ENCODE results near the gene PCCB.
"Not testable (repeated sequence)": the region's sequence is repeated elsewhere in the genome, so short reads cannot be mapped to it uniquely, and the experiment has no call there.

Gene PCCB

GRCh38 chr3:136267235-136267634 is 17.1 kb downstream of the PCCB start:
- H3K9ac ChIP-seq (ENCODE audit: insufficient read length) = no peak overlapping the region
- H3K4me3 ChIP-seq = no peak overlapping the region
- TF ChIP-seq FOXP2 (optimal IDR thresholded peaks at IDR 0.05; ENCODE audit: control extremely low read depth, extremely low read length, insufficient read depth) (no peak), EZH2 (IDR thresholded peaks at IDR 0.05) (no peak), POLR2AphosphoS5 (IDR thresholded peaks at IDR 0.05; ENCODE audit: borderline replicate concordance, low read depth, low read length) (no peak)
- no peak overlapping the region for H3K27ac ChIP-seq
- DNase-seq (ENCODE audit: low read depth, low spot score) = no peak
- peaks cover 56% of the 10 kb centered on the region for H3K36me3 ChIP-seq (ENCODE audit: insufficient read depth, low read length)
- H3K9me3 ChIP-seq (ENCODE audit: low read depth, low read length) = no peaks in the 10 kb centered on the region

DNA sequence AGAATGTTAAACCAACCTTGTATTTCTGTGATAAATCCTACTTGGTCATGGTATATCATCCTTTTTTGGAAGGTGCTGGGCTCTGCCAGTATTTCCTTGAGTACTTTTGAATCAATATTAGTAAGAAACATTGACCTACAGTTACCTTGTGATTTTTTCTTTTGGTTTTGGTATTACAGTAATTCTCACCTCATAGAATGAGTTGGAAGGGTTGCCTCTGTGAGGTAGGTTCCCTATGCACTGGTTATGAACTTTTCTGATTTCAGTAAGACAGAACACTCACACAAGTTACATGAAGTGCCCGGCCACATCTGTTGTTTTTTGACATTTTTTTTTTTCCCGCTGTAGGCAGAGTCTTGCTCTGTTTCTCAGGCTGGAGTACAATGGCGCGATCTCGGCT is 20.0 kb downstream of the PCCB start:
- Histone ChIP-seq H3K4me3 (no peak overlapping the region), H3K9ac (ENCODE audit: insufficient read length) (no peak overlapping the region), H3K27ac (no peak overlapping the region), H3K9me3 (ENCODE audit: low read depth, low read length) (no peaks in the 10 kb centered on the region; the same call in 1 of the 2 replicates), H3K36me3 (ENCODE audit: insufficient read depth, low read length) (peaks cover 52% of the 10 kb centered on the region)
- no peak for DNase-seq (ENCODE audit: low read depth, low spot score)
- TF ChIP-seq EZH2 (IDR thresholded peaks at IDR 0.05) (no peak), FOXP2 (optimal IDR thresholded peaks at IDR 0.05; ENCODE audit: control extremely low read depth, extremely low read length, insufficient read depth) (no peak), POLR2AphosphoS5 (IDR thresholded peaks at IDR 0.05; ENCODE audit: borderline replicate concordance, low read depth, low read length) (no peak)

GRCh38 chr3:136271626-136272025 is 21.5 kb downstream of the PCCB start:
- not testable (repeated sequence) for H3K9me3 ChIP-seq (ENCODE audit: low read depth, low read length); H3K27ac ChIP-seq; DNase-seq (ENCODE audit: low read depth, low spot score); H3K4me3 ChIP-seq; H3K9ac ChIP-seq (ENCODE audit: insufficient read length)
- H3K36me3 ChIP-seq (ENCODE audit: insufficient read depth, low read length) = peaks cover 53% of the 10 kb centered on the region

DNA sequence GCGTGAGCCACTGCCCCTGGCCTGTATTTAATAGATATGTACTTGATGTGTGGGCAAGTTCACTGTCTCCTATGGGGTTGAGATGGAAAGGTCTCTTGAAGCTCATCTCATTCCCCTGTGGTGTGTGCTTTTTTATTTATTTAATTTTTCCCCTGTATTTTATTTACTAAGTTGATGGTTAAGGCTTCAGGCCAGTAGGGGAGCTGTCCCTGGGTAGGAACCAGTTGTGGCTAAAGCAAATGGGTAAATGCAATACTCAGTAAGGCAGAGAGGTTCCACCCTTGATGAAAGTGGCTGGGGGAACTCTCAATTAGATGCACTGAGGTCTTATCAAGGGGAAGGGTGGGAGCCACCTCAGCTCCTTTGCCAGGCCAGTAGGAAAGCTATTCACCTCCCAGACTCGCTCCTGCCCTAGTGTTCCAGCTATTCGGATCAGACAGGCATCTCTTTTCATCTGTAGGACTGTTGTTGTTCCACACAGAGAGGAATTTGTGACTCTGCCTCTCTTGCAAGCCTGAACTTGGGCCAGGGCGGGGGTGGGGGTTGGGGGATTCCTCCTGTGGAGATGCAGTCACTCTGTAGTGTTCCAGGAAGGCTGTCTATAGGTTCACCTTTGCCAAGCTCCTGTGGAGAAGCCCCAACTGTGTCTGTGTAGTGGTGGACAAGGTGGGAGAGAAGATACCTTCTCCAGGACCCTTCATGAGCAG is 26.1 kb downstream of the PCCB start:
- Histone ChIP-seq H3K27ac (no peak overlapping the region), H3K9ac (ENCODE audit: insufficient read length) (no peak overlapping the region), H3K9me3 (ENCODE audit: low read depth, low read length) (peaks cover 11% of the 10 kb centered on the region), H3K36me3 (ENCODE audit: insufficient read depth, low read length) (peaks cover 71% of the 10 kb centered on the region), H3K4me3 (no peak overlapping the region)
- TF ChIP-seq FOXP2 (optimal IDR thresholded peaks at IDR 0.05; ENCODE audit: control extremely low read depth, extremely low read length, insufficient read depth) (no peak), POLR2AphosphoS5 (IDR thresholded peaks at IDR 0.05; ENCODE audit: borderline replicate concordance, low read depth, low read length) (no peak), EZH2 (IDR thresholded peaks at IDR 0.05) (no peak)
- no peak for DNase-seq (ENCODE audit: low read depth, low spot score)

DNA sequence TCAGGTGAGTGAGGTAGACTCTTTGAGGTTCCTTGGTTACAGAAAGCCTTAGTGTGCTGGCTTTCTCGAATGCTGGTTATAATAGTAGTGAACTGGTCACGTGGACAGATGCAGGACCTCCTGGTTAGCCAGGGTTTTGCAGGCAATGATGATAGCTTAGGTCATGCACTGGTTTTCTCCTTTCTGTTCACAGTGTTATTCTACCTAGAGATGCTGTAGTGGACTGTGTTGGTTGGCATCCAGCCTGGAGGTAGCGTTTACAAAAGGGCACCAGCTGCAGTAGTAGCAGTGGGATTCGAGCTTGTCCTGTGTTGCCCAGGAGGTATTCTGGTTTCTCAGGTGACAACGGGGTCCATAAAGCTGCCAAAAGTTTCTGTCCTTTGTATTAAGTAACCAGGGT is 27.0 kb downstream of the PCCB start:
- no peak for DNase-seq (ENCODE audit: low read depth, low spot score)
- Histone ChIP-seq H3K36me3 (ENCODE audit: insufficient read depth, low read length) (peaks cover 76% of the 10 kb centered on the region), H3K27ac (no peak overlapping the region), H3K9me3 (ENCODE audit: low read depth, low read length) (peaks cover 15% of the 10 kb centered on the region), H3K9ac (ENCODE audit: insufficient read length) (no peak overlapping the region), H3K4me3 (no peak overlapping the region)
- TF ChIP-seq EZH2 (IDR thresholded peaks at IDR 0.05) (no peak), POLR2AphosphoS5 (IDR thresholded peaks at IDR 0.05; ENCODE audit: borderline replicate concordance, low read depth, low read length) (no peak), FOXP2 (optimal IDR thresholded peaks at IDR 0.05; ENCODE audit: control extremely low read depth, extremely low read length, insufficient read depth) (no peak)

DNA sequence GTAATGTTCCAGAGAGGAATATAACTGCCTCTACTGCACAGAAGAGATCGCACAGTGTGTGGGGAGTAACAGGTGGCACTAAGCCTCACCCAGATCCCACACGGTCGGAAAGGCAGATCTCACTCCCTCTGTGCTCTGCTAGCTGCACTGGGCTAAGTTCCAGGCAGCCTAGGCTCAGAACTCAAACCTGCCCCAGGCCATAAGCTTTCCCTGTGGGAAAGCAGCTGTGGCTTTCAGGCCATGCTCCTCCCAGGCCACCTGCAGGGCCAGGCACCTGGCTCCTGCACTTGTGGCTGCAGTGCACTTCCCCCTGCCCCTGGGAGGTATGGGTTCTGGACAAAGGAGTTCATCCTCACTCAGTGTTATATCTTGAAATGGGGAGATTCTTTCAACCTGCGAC is 27.5 kb downstream of the PCCB start:
- Histone ChIP-seq H3K27ac (no peak overlapping the region), H3K4me3 (no peak overlapping the region), H3K9ac (ENCODE audit: insufficient read length) (no peak overlapping the region), H3K9me3 (ENCODE audit: low read depth, low read length) (peaks cover 15% of the 10 kb centered on the region), H3K36me3 (ENCODE audit: insufficient read depth, low read length) (peaks cover 79% of the 10 kb centered on the region)
- TF ChIP-seq EZH2 (IDR thresholded peaks at IDR 0.05) (no peak), FOXP2 (optimal IDR thresholded peaks at IDR 0.05; ENCODE audit: control extremely low read depth, extremely low read length, insufficient read depth) (no peak), POLR2AphosphoS5 (IDR thresholded peaks at IDR 0.05; ENCODE audit: borderline replicate concordance, low read depth, low read length) (no peak)
- DNase-seq (ENCODE audit: low read depth, low spot score) = no peak

GRCh38 chr3:136279092-136279491 is 29.0 kb downstream of the PCCB start:
- Histone ChIP-seq H3K9me3 (ENCODE audit: low read depth, low read length) (peaks cover 15% of the 10 kb centered on the region), H3K4me3 (no peak overlapping the region), H3K27ac (no peak overlapping the region), H3K36me3 (ENCODE audit: insufficient read depth, low read length) (peaks cover 87% of the 10 kb centered on the region), H3K9ac (ENCODE audit: insufficient read length) (no peak overlapping the region)
- DNase-seq (ENCODE audit: low read depth, low spot score) = no peak
- no peak for TF ChIP-seq FOXP2 (optimal IDR thresholded peaks at IDR 0.05; ENCODE audit: control extremely low read depth, extremely low read length, insufficient read depth)
- no peak for TF ChIP-seq EZH2 (IDR thresholded peaks at IDR 0.05)
- TF ChIP-seq POLR2AphosphoS5 (IDR thresholded peaks at IDR 0.05; ENCODE audit: borderline replicate concordance, low read depth, low read length) = no peak

DNA sequence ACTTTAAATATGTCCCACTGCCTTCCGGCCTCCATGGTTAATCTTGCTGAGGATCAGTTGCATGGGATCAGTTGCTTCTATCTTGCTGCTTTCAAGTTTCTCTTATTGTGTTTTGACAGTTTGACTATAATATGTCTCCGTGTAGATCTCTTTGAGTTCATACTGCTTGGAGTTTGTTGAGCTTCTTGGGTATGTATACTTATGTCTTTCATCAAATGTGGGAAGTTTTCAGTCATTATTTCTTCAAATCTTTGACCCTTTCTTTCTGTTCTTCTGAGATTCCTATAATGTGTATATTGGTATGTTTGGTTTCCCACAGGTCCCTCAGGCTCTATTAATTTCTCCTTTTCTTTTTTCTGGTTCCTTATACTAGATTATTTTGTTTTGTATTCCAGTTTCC is 30.8 kb downstream of the PCCB start:
- H3K27ac ChIP-seq = no peak overlapping the region
- H3K4me3 ChIP-seq = no peak overlapping the region
- peaks cover 15% of the 10 kb centered on the region for H3K9me3 ChIP-seq (ENCODE audit: low read depth, low read length)
- no peak overlapping the region for H3K9ac ChIP-seq (ENCODE audit: insufficient read length)
- TF ChIP-seq FOXP2 (optimal IDR thresholded peaks at IDR 0.05; ENCODE audit: control extremely low read depth, extremely low read length, insufficient read depth) (no peak), POLR2AphosphoS5 (IDR thresholded peaks at IDR 0.05; ENCODE audit: borderline replicate concordance, low read depth, low read length) (no peak), EZH2 (IDR thresholded peaks at IDR 0.05) (no peak)
- DNase-seq (ENCODE audit: low read depth, low spot score) = no peak
- peaks cover 90% of the 10 kb centered on the region for H3K36me3 ChIP-seq (ENCODE audit: insufficient read depth, low read length)

GRCh38 chr3:136281966-136282520 is 31.9 kb downstream of the PCCB start:
- Histone ChIP-seq H3K36me3 (ENCODE audit: insufficient read depth, low read length) (peaks cover 91% of the 10 kb centered on the region), H3K9me3 (ENCODE audit: low read depth, low read length) (peaks cover 15% of the 10 kb centered on the region), H3K9ac (ENCODE audit: insufficient read length) (no peak overlapping the region), H3K4me3 (no peak overlapping the region), H3K27ac (no peak overlapping the region)
- TF ChIP-seq EZH2 (IDR thresholded peaks at IDR 0.05) = no peak
- no peak for TF ChIP-seq FOXP2 (optimal IDR thresholded peaks at IDR 0.05; ENCODE audit: control extremely low read depth, extremely low read length, insufficient read depth)
- TF ChIP-seq POLR2AphosphoS5 (IDR thresholded peaks at IDR 0.05; ENCODE audit: borderline replicate concordance, low read depth, low read length) = no peak
- no peak for DNase-seq (ENCODE audit: low read depth, low spot score)
